Measurements from ENCODE around the gene SEC61A1. TPM values are rescaled to one million over a fixed set of nuclear protein-coding genes. Genes with fewer than 3 reads are reported as not detected.

Gene SEC61A1
- total RNA-seq, 1 donor from 2014 or later: 205 TPM

DNA sequence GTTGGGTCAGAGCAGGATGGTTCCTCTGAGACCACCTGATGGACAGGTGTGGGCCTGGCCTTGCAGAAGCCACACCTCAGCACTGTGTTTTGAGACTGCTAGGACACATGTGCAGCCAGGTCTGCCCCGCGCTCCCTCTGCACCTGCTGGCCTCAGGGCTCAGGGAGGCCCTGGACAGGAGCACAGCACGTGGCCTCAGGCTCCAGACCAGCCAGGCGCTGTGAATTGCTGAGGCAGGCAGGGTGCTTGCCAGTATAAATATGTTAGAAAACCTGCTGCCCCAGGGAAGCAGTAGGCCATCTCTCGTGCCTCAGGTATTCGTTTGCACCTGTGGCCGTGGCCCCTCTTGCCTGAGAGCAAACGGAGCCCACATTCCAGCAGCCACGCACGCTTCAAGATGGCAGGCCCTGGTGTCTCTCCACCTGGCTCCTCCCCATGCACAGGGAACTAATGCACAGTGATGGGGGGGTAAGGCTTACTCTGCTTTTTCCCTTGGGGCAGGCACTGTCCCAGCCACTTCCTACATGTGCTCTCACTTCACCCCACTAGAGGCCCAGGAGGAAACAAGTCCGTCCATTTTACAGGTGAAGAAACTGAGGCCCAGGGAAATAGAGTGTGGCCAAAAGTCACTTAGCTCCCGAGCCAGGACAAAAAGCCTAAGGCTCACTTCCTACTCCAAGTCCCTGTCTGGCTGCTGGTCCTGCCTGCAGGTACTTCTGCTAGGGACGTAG, 20.4 kb downstream of the SEC61A1 start:
- H3K9me3 Mint-ChIP-seq: no peaks in the 10 kb centered on the region
- peaks cover 21% of the 10 kb centered on the region for H3K36me3 Mint-ChIP-seq
- H3K4me1 Mint-ChIP-seq: peaks cover 8% of the 10 kb centered on the region
- H3K27ac Mint-ChIP-seq: no peak overlapping the region
- TF ChIP-seq CTCF (IDR thresholded peaks at IDR 0.05; ENCODE audit: unreplicated experiment): no peak
- no peak overlapping the region for H3K4me3 Mint-ChIP-seq
- H3K27me3 Mint-ChIP-seq (ENCODE audit: low read depth): no peaks in the 10 kb centered on the region
- DNase-seq (ENCODE audit: low spot score in 2 of 2, unreplicated experiment in 2 of 2): no peak

- Mint-ChIP-seq H3K4me3 (no peak overlapping the region), H3K27me3 (ENCODE audit: low read depth) (no peaks in the 10 kb centered on the region), H3K4me1 (peaks cover 8% of the 10 kb centered on the region), H3K9me3 (no peaks in the 10 kb centered on the region), H3K36me3 (peaks cover 15% of the 10 kb centered on the region), H3K27ac (no peak overlapping the region)
- no peak for DNase-seq (ENCODE audit: low spot score in 2 of 2, unreplicated experiment in 2 of 2)
- TF ChIP-seq CTCF (IDR thresholded peaks at IDR 0.05; ENCODE audit: unreplicated experiment): no peak
Observed at GRCh38 chr3:128073185-128073725, 21.0 kb downstream of the SEC61A1 start.

GRCh38 chr3:128073807-128074206, 21.6 kb downstream of the SEC61A1 start:
- Mint-ChIP-seq H3K4me1 (peaks cover 8% of the 10 kb centered on the region), H3K27me3 (ENCODE audit: low read depth) (no peaks in the 10 kb centered on the region), H3K36me3 (peaks cover 10% of the 10 kb centered on the region), H3K4me3 (no peak overlapping the region), H3K27ac (no peak overlapping the region), H3K9me3 (no peaks in the 10 kb centered on the region)
- DNase-seq (ENCODE audit: low spot score in 2 of 2, unreplicated experiment in 2 of 2): no peak
- no peak for TF ChIP-seq CTCF (IDR thresholded peaks at IDR 0.05; ENCODE audit: unreplicated experiment)

- peaks cover 8% of the 10 kb centered on the region for H3K4me1 Mint-ChIP-seq
- H3K27ac Mint-ChIP-seq: peak overlapping the region; percentile 90
- H3K27me3 Mint-ChIP-seq (ENCODE audit: low read depth): no peaks in the 10 kb centered on the region
- no peak for DNase-seq (ENCODE audit: low spot score in 2 of 2, unreplicated experiment in 2 of 2)
- H3K36me3 Mint-ChIP-seq: peaks cover 8% of the 10 kb centered on the region
- no peak for TF ChIP-seq CTCF (IDR thresholded peaks at IDR 0.05; ENCODE audit: unreplicated experiment)
- peak overlapping the region; percentile 77 for H3K4me3 Mint-ChIP-seq
- H3K9me3 Mint-ChIP-seq: no peaks in the 10 kb centered on the region
Observed at GRCh38 chr3:128074851-128075521, 22.7 kb downstream of the SEC61A1 start.

- Mint-ChIP-seq H3K9me3 (no peaks in the 10 kb centered on the region), H3K4me1 (peaks cover 8% of the 10 kb centered on the region), H3K36me3 (peaks cover 4% of the 10 kb centered on the region), H3K27ac (peak overlapping the region; percentile 90), H3K4me3 (peak overlapping the region; percentile 77), H3K27me3 (ENCODE audit: low read depth) (no peaks in the 10 kb centered on the region)
- peak; percentile 87 to 98 for DNase-seq (ENCODE audit: low spot score in 2 of 2, unreplicated experiment in 2 of 2)
- peak; percentile 97 for TF ChIP-seq CTCF (IDR thresholded peaks at IDR 0.05; ENCODE audit: unreplicated experiment)
Observed at GRCh38 chr3:128075522-128076482, 23.6 kb downstream of the SEC61A1 start.
